GM21515 (cell line): Measurements from ENCODE around the gene MYZAP.

ENCODE experiments used
- ATAC-seq: cut with Tn5 transposase; IDR thresholded peaks from one replicate; pipeline ENCODE4 v1.9.1; 2021; ENCODE audit not compliant: unreplicated experiment

Gene MYZAP

DNA sequence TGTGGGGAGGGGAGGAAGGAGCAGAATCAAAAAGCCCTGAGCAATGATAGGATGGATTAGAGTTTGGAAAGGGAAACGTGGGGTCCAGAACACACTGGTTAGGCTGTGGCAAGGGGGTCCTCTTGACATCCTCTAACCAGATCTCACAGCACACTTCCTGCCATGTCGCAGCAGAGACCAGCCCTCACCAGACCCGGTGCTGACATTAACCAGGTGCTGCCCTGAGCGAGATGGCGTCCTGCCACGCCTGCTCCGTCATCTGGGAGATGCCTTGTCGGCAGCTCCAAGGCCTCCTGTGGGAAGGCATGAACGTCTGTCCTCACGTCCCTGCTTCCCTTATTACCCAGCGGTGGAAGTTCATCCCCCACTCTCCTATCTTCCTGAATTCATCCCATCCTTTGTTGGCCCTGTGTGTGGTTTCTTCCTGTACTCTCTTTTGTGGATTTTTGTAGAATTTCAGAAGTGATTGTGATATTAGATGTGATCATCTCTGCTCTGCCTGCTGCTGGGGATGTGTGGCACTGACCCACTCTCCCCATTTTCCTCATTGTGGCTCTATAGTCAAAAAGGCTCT lies 29.4 kb upstream of the MYZAP start:
- no peak for ATAC-seq

DNA sequence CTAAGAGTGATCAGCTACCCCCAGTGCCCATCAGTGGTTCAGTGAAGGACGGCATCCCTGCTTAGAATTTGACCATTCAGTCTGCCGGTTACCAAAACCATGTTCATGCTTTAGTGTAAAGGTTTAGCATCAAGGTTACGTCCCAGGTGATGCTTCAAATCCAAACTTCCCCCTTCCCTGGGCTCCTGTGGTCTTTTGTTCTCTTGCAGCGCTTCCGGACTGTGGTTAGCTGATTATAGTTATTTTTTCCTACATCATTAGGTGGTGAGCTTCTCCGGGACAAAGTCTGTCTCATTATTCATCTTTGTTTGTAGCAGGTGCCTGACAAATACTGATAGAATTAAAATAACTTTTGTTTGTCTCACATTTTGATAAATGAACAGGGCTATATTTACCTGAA lies 28.3 kb upstream of the MYZAP start:
- no peak for ATAC-seq

DNA sequence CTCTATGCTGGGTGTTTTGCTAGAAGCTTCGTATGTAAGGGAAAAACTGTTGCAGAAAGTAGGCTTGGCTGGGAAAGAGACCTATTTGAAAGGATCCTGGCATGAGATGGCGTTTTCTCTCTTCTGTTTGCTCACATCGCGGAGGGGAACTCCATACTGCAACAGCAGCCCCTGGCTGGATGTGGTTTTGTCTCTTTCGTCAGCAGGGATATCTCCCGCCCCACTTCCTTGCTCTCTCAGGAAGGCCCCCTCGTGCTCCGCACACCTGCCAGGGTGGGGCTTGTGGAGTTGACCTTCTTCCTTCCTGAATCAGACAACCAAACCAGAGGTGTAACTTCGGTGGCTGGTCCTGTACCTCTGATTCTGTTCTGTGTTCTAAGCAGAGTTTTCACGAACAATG lies 26.4 kb upstream of the MYZAP start:
- no peak for ATAC-seq

DNA sequence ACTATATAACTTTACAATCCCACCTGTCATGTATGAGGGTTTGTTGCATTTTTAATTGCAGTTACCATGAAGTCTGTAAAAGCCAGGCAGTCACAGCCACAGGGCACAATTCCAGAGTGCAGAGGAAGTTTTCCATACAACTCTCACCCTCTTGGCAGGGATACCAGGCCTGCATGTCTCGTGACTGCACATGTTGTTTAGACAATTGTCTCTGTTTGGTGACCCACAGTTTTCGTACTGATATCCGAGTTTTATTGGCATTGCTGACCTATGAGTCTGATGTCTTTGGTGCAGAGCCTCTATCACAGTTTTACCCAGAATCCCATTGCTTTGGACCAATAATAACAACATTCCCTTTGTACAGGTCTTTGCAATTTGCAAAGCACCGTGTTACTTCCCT lies 24.9 kb upstream of the MYZAP start:
- ATAC-seq: no peak

DNA sequence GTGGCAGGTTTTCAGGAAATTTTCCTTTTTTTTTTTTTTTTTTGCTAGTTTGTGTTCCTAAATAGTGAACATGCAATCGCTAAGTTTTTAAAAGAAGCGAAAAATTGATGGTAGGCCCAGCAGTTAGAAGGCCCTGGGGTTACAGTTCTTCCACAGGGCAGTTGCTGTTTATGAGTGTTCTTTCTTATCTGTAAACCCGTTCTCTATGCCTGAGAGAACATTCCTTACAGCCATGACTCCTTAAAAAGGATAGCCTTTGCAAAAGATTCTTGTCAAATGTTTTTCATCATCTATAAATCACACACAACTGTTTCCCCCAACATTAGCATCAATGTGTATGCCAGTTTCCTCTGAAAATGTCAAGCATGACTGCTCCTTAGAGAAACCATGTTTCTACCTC lies 23.8 kb upstream of the MYZAP start:
- no peak for ATAC-seq

DNA sequence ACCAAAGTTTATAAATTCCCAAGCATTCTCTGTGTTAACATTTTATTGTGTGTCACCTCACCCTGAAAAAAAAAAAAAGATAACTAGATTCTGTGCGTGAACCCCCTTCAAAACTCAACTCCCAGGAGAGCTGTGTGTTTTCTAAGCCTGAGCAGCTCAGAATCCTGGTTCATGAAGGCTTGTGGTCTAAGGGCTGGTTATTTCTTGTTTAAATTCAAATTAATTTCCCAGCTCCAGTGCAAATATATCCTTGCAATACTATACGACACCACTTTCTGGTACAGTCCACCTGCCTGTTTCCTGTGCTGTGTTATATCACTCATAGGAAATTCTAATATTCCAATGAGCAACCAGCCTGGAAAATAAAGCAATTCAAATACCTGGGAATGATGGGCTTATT lies 23.4 kb upstream of the MYZAP start:
- ATAC-seq: no peak

DNA sequence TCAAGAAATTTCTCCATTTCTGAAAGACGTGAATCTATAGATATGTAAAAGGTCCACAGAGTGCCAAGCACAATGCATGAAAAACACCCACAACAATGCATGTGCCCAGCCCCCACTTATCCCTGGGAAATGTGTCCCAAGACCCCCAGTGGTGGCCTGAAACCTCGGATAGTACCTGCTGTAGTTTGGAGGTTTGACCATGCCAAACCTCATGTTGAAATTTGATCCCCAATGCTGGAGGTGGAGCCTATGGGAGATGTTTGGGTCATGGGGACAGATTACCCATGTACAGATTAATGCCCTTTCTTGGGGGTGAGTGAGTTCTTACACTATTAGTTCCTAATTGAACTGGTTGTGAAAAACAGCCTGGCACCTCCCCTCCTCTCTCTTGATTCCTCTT lies 21.4 kb upstream of the MYZAP start:
- ATAC-seq: no peak

DNA sequence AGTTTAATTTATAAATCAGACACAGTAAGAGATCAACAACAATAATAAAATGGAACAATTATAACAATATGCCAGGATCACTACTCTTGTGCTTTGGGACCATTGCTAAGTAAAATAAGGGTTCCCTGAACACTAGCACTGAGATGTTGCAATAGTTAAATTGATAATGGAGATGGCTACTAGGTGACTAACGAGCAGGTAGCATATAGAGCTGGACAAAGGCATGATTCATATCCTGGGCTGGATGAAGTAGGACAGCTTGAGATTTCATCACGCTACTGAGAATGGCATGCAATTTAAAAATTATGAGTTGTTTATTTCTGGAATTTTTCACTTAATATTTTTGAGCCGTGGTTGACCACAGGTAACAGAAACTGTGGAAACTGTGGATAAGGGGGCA lies 20.7 kb upstream of the MYZAP start:
- ATAC-seq: no peak

DNA sequence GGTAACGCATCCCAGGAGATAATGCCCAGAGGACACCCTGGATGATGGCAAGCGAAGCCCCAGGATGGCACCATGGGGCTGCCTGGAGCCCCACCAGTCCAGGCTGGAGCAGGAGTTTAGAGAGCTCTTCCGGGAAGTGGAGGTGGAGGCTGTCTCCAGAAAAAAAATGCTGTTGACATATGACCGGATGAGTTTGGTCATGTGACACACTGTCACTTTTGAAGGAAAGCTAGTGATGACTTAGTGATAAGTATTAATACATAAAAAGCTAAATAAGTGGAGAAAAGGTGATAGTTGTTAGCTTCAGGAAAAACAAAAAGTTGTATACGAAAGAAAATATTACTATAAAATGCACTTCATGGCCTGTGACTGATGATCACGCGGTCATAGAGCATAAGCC lies 20.0 kb upstream of the MYZAP start:
- ATAC-seq: no peak

DNA sequence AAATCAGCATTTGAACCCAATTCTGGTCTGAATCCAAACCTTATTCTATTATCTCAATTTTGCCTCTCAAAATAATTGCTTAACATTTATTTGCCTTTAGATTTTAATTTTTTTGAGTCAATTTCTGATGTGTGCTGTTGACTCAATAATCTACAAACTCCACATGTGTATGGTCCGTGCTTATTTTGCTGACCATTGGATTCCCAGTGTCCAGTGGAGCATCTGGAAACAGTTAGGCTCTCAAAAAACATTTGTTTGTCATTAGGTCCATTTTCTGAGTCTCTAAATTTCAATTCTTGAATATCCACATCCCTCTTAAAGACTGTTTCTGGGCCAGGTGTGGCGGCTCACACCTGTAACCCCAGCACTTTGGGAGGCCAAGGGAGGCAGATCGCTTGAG lies 19.2 kb upstream of the MYZAP start:
- no peak for ATAC-seq

DNA sequence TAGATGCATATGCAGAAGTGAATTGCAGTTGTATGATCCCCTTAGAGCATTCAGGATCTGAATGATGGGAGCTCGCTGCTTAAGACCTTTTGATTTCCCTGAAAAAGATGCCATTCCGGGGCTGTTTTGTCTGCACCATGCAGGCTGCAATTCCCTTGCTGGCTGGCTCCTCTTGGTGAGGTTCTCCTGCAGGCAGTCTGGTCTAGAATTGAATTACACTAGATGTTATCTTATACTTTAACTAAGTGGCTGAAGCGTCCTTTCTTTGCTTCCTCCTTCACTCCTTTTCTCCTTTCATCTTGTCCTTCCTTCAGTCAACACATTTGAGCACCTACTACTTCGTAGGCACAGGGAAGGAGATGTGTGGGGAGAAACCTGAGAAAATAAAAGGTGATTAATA lies 18.6 kb upstream of the MYZAP start:
- ATAC-seq: no peak

DNA sequence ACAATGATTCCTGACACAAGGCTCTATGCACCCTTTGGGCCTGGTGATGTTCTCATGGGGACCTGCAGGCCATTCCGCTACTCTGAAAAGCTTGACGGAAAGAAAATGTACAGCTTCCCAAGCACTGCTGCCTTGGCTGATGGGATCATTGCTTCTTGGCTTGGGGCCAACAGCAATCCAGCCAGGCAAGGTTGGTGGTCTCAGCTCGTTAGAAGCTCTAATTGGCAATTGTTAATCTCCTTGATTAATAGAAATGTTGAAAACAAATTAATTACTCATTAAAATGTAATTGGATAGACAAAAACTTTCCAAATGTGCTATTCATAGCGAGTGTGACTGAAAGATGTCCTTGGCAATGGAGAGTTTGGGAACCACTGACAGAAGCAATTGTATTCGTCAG lies 16.3 kb upstream of the MYZAP start:
- no peak for ATAC-seq

DNA sequence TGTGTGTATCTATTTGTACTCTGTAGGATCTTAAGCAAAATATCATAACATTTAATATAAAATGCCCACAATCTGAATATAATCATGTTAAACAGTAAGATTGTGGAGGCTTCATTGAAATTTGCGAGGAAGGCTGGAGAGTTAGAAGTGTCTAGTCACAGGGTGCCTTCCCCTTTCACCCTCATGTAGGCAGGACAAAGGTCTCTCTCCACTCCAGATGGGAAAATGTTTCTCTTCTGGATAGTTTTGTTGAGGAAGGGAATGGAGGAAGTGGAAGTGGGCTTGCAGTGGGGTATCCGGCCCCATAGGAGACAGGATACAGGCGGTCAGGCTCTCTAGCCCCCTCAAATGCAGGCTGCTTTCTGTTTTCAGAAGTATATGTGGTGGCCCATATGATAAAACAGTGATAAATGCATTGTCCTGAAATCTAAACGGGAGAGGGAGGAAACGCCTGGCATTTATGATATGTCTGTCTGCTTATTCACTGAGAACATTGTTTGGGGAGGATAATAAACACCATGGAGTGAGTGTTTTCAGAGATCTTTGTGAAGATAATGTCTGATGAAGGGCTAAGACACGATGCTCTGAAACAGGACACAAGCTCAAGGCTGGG lies 13.3 kb upstream of the MYZAP start:
- ATAC-seq: no peak

DNA sequence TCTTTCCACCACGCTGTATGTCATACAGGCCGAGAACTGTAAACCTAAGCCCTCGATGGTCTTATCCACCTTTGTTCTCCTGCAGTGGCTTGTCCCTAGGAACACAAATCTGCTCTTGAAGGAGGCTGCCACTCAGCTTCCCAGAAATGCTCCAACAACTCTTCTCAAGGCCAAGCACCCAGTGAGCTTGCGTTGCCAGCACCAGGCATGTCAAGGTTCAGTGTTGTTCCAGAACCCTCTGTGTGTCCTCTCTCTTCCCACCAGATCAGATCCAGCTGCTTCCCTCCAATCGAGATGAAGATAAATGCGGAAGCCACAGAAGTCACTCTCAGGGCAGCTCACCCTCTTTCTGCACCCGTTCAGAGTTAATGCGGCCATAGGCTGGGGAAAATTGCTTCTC lies 11.3 kb upstream of the MYZAP start:
- ATAC-seq: no peak

DNA sequence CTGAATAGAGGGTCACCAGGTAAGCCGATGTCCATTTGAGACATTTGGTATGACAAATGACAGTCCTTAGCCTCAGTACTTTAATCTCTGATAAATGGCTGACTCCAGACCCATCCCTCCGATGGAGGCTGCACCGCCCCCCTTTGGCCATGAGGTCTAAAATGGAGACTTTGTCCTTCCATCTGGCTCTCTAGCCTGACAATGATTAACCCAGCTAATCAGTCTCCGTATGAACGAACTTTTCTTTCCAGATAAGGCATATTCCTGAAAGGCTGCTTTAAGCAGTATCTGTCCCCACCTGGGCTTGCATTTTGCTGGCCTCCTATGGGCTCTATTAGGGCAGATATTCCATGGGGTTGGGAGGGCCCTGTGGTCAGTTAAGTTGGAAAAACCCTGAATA lies 10.8 kb upstream of the MYZAP start:
- ATAC-seq: no peak

DNA sequence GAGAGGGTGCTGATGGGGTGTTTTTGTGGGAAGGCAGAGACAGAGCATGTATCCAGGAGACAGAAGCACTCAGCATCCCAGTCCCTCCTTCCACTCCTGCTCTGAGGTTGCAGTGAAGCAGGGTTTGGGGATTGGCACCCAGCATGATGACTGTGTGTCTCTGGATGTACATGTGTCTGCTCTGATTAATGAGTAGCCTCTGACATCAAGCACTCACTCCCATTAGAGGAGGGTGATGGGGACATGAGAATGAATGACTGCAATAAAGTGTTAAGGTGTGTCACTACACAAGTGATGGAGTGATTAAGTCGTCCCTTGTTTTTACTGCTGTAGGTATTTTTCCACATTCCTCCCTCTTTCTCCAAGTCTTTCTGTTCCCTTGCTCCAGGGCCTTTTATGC lies 9.6 kb upstream of the MYZAP start:
- no peak for ATAC-seq

DNA sequence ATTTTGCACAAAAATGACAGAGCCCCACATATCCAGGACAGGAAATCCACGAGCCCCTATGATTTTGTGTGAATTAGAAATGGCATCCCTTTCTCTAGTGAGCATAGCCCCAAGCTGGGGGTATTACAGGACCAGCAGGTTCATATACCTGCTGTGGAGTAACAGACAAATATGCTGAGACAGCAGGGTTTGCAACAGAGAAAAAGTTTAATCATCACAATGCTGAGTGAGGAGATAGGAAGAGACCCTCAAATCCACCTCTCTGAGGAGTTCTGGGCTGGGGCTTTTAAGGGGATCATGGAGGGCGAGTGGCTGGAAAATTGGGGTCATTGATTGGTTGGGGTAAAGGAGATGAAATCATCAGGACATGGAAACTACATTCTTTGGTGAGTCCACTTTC lies 8.4 kb upstream of the MYZAP start:
- no peak for ATAC-seq

DNA sequence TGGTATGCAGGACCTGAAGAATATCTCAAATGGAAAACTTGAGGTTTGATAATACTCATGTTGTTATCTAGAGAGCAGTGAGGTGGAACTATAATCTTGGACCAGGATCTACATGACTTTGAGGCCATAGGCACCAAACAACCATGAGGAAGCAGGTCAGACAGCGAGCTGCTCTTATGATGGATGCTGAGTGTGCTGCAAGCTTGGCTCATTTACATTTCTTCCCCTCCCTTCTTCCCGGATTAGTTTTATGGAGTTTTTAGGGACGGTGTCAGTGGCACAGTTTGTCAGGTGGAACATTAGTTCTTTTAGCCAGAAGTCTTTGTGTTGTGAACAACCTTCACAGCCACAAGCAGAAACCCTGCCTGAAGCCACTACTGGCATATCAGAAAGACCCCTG lies 8.0 kb upstream of the MYZAP start:
- no peak for ATAC-seq

DNA sequence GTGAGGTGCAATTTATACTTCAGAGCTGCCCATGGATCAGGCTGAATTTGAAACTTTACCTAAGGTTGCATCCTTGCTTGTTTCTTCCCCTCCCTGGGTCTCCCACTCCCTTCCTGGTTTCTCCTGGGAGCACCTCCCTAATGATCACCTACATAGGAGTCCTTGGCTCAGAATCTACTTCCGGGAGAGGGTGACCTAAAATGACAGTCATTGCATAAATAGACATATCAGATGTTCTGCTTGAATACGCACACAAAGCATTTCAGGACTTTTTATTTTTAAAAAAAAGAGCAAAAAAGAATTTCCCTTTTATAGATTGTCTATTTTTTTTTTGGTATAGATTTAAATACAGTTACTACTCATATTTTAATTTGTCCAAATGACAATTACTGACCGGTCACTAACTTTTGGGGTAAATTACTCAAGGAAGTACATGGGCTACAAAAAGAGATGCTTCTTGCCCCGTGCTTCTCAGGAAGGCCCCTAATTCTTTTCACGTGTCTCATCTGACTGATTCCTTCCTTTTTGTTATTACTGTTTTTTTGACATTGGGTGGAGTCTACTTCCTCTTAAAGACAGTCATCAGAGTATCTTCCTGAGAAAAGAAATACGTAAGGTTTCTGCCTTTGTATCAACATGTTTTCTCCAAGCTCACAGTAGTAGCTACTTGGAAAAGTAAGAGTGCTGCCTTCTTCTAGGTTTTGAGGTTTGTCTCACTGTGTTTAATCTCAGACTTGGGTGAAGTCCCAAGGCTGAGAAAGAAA lies 4.9 kb upstream of the MYZAP start:
- no peak for ATAC-seq

DNA sequence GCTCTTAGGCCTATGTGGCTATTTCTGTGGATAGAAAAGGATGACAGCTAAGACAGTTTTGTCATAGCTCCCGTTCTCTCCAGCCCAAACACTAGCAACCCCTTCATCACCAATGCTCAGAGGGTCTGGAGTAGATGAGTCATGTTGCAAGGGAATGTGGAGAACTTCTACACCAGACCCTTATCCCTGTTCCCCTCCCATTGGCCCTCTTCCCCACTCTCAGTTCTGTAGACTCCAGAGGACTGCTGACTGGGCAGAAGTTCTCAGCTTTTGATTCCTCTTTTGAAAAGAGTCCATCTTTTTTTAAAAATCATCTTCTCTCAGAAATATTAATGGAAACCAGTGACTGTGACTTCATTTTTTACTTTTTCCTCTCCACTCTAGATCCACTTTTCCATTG lies 2.4 kb upstream of the MYZAP start:
- no peak for ATAC-seq

DNA sequence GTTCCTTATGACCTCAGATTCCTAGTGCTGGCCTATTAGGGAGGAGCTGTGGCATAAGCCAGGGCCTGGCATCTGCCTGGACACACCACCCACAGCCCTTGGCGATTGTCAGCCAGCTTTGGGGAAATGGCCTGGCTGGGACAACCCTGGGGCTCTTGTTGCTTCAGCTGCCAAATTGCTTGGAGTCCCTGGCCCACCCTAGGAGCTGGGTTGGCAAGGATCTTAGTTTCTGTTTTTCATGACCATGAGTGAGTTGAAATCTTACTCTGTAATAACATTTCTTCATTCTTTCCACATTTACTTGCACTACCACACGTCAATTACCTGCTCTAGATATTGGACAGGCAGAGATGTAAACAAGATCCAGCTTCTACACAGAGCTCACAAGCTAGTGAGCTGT lies 1.9 kb upstream of the MYZAP start:
- no peak for ATAC-seq

DNA sequence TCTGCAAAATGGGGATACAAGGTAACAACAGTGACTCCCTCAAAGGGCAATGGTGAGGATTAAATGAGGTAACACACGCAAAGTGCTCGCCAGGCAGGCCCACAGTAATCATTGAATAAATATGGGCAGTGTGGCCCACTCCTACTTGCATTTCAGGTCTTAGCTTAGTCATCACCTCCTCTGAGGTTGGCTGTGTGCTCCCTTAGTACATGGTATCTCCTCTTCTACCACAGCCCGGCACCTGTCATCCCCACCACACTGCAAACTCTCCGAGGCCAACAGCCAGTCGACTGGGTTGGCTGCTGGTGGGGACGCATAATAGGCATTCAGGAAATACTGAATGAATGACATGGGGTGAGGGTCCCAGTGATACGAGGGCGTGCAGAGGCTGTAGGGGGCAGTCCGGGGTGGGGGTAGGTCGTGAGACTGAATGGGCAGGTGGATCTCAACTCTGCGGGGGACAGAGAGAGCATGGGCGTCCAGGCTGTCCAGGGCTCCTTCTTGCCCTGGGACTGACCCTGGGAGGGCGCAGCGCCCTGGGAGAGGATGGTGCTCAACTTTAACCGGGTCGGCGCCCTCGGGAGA lies 375 bp upstream of the MYZAP start:
- no peak for ATAC-seq
